Spleen (tissue), 11 donors: ENCODE data around the gene TTC28. TPM values are rescaled to one million over a fixed set of nuclear protein-coding genes. Genes with fewer than 3 reads are reported as not detected.
"Not testable (repeated sequence)": the region's sequence is repeated elsewhere in the genome, so short reads cannot be mapped to it uniquely, and the experiment has no call there.

ENCODE experiments used
- DNase-seq: peaks from one replicate; pipeline ENCODE4 v3.0.0-alpha.2; 2020
- H3K27ac ChIP-seq, 8 donors: fragments of 200-600 bp; sonication (generic) in 7 of 8; 1 replicate in 4 of 8; 2 replicates in 4 of 8; pipeline versions ENCODE4 v1.5.0 to v1.8.0; 2016 to 2021; ENCODE audit warnings: inconsistent platforms in 4 of 8, mild to moderate bottlenecking in 4 of 8, moderate library complexity in 1 of 8
- H3K27me3 ChIP-seq, 7 donors: fragments of 200-600 bp; sonication (generic) in 6 of 7; replicated peaks in 1 of 7; 1 replicate in 4 of 7; 2 replicates in 3 of 7; pipeline versions ENCODE4 v1.5.0 to v1.8.0; 2016 to 2021; ENCODE audit warnings: inconsistent platforms in 3 of 7, mild to moderate bottlenecking in 1 of 7
- H3K36me3 ChIP-seq, 6 donors: fragments of 200-600 bp; sonication (generic) in 5 of 6; 1 replicate in 4 of 6; 2 replicates in 2 of 6; pipeline versions ENCODE4 v1.5.0 to v1.8.0; 2016 to 2021; ENCODE audit warnings: inconsistent platforms in 2 of 6
- H3K4me1 ChIP-seq, 6 donors: fragments of 200-600 bp; sonication (generic) in 5 of 6; 1 replicate in 3 of 6; 2 replicates in 3 of 6; pipeline versions ENCODE4 v1.5.0 to v1.8.0; 2016 to 2021; ENCODE audit warnings: inconsistent platforms in 3 of 6
- H3K4me3 ChIP-seq, 8 donors: fragments of 200-600 bp; sonication (generic) in 7 of 8; 1 replicate in 4 of 8; 2 replicates in 4 of 8; pipeline versions ENCODE4 v1.5.0 to v1.8.0; 2016 to 2021; ENCODE audit warnings: inconsistent platforms in 4 of 8, mild to moderate bottlenecking in 4 of 8, moderate library complexity in 2 of 8
- H3K9me3 ChIP-seq, 8 donors: fragments of 200-600 bp; sonication (generic) in 7 of 8; 1 replicate in 4 of 8; 2 replicates in 4 of 8; pipeline versions ENCODE4 v1.5.0 to v1.8.0; 2016 to 2021; ENCODE audit warnings: inconsistent platforms in 4 of 8
- POLR2A ChIP-seq, 3 donors: fragments of 450-650 bp; IDR thresholded peaks; one replicate each; pipeline ENCODE4 v1.5.1; 2017; ENCODE audit warnings: antibody characterized with exemption in 3 of 3, mild to moderate bottlenecking in 1 of 3
- POLR2AphosphoS5 ChIP-seq, 3 donors: sonication (generic); formaldehyde crosslinking; IDR thresholded peaks; one replicate each; pipeline ENCODE4 v1.5.1; 2017; ENCODE audit warnings: antibody characterized with exemption in 3 of 3
- WGBS, 5 donors: extraction: QIAGEN DNeasy Blood & Tissue Kit in 3 of 5; methylation state at CpG; one replicate each; pipeline versions ENCODE4 v1.1.5 to v1.1.7; 2013 to 2018; 5-methylcytosine and 5-hydroxymethylcytosine counted together
- intact Hi-C: fragments of 100-400 bp; cut with DNase I; formaldehyde crosslinking; loops from one replicate; pipeline ENCODE4 v1.15.0; 2023; ENCODE audit warnings: low total_unique reads
- polyA plus RNA-seq, 3 donors: library from polyadenylated mRNA; stranded (reverse); fragments of 200-250 nt; gene quantifications; one replicate each; pipeline ENCODE4 v1.2.1, GENCODE V29; 2013
- total RNA-seq, 7 donors: library from RNA; depleted of rRNA in 3 of 7; stranded (reverse); fragments of >200 nt in 3 of 7; fragmentation: NEBNext Ultra II Directional in 4 of 7; extraction: Animal tissue kit (Norgen Biotek cat#: 25700) in 4 of 7; gene quantifications; one replicate each; pipeline versions ENCODE4 v1.1.0 to v1.2.1, GENCODE V29; 2016 to 2021
- TF ChIP-seq, protein P1 (sequence below), 11 experiments: fragments of 200-600 bp in 7 of 11; fragments of 450-650 bp in 4 of 11; sonication (generic) in 4 of 11; IDR thresholded peaks in 8 of 11; conservative IDR thresholded peaks in 3 of 11; 1 replicate in 7 of 11; 2 replicates in 4 of 11; pipeline versions ENCODE4 v1.4.0 to v1.8.0; 2016 to 2021; ENCODE audit warnings: antibody characterized with exemption in 11 of 11, inconsistent platforms in 4 of 11, mild to moderate bottlenecking in 1 of 11
- donor health status: healthy with polysubstance abuse.
- donor health status: DM: no; HTN: no; CAD: no; lungs with moderate emphysema.
- donor health status: DM: no; HTN: no; CAD: no.
- donor health status: Bipolar disorder and iron deficiency.
- donor health status: healthy.
- donor health status: DM: no; HTN: no; CAD: no.
- donor health status: DM: yes; HTN: yes; CAD: no.

The TTC28 gene
- total and polyA plus RNA-seq, 10 donors: 0.62 to 69.0 (median 33.5) TPM

DNA sequence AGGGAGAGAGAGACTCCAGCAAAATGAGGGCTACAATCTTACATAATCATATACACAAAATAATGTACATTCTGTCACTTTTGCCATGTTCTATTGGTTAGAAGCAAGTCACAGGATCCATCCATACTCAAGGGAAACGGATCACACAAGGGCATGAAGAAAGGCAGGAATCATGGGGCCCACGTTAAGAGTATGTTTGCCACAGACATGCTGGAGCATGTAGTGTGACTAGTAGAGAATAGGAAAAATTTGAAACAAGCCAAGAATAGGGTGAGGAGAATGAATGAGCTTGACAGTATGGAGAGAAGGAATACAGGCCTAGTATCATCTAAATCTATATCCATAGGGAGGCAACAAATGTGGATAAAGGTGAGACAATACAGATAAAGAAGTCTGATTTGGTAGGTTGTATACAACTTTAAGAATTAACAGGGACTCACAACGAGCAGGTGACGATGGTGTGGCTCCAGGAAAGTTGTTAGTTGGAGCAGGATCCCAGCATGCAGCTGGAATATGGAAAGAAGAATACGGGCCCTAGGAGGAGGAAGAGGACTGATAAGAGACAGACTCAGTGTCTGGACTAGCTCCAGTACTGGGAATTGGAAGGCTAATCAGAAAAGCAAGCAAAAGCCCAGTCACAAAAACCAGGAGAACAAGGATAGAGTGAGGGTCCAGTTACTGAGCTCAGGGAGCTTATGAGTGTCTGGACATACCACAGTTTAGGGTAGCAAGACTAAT is 458.8 kb downstream of the TTC28 start:
- intact Hi-C loops: no loop called here
- TF ChIP-seq POLR2AphosphoS5 (IDR thresholded peaks at IDR 0.05) (no peak), POLR2A (IDR thresholded peaks at IDR 0.05) (no peak)
- TF ChIP-seq, protein P1, sequence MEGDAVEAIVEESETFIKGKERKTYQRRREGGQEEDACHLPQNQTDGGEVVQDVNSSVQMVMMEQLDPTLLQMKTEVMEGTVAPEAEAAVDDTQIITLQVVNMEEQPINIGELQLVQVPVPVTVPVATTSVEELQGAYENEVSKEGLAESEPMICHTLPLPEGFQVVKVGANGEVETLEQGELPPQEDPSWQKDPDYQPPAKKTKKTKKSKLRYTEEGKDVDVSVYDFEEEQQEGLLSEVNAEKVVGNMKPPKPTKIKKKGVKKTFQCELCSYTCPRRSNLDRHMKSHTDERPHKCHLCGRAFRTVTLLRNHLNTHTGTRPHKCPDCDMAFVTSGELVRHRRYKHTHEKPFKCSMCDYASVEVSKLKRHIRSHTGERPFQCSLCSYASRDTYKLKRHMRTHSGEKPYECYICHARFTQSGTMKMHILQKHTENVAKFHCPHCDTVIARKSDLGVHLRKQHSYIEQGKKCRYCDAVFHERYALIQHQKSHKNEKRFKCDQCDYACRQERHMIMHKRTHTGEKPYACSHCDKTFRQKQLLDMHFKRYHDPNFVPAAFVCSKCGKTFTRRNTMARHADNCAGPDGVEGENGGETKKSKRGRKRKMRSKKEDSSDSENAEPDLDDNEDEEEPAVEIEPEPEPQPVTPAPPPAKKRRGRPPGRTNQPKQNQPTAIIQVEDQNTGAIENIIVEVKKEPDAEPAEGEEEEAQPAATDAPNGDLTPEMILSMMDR (IDR thresholded peaks at IDR 0.05 in 8 of 11, conservative IDR thresholded peaks at IDR 0.05 in 3 of 11): no peak
- DNase-seq: no peak
- no peaks in the 10 kb centered on the region for H3K4me1 ChIP-seq
- no peaks in the 10 kb centered on the region for H3K9me3 ChIP-seq
- no peaks in the 10 kb centered on the region for H3K36me3 ChIP-seq
- H3K27ac ChIP-seq: no peak overlapping the region
- 78 to 90% (median 87%) methylated on average over 5 of the region's 5 CpGs for WGBS, 5 donors
- H3K27me3 ChIP-seq: no peaks in the 10 kb centered on the region
- no peak overlapping the region for H3K4me3 ChIP-seq

DNA sequence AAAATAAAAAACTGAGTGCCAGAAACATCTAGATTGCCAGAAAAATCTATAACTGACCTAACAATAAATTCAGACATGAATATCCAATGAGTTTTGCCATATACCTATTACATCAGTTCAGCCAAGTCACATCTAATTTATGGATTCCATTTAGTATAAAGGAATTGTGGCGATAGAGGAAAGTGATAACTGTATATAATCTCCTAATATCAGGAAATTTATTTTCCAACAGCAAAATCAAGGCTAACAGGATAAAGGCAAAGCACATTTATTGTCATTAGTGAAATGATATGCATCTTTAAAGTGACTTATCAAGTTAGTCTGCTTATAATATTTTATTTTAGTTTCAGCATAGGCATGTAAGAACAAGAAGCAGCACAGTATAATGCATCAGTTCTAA is 462.4 kb downstream of the TTC28 start:
- intact Hi-C loops: no loop called here
- no peaks in the 10 kb centered on the region for H3K27me3 ChIP-seq
- H3K36me3 ChIP-seq: no peaks in the 10 kb centered on the region
- H3K27ac ChIP-seq: no peak overlapping the region
- no peaks in the 10 kb centered on the region for H3K4me1 ChIP-seq
- TF ChIP-seq POLR2A (IDR thresholded peaks at IDR 0.05) (no peak), POLR2AphosphoS5 (IDR thresholded peaks at IDR 0.05) (no peak)
- TF ChIP-seq, protein P1 (IDR thresholded peaks at IDR 0.05 in 8 of 11, conservative IDR thresholded peaks at IDR 0.05 in 3 of 11): no peak
- peaks cover 0 to 8% (median 0%) of the 10 kb centered on the region in 8 donors for H3K9me3 ChIP-seq
- no peak overlapping the region for H3K4me3 ChIP-seq
- 81 to 93% (median 91%) methylated on average over 1 of the region's 1 CpG for WGBS, 5 donors
- no peak for DNase-seq

DNA sequence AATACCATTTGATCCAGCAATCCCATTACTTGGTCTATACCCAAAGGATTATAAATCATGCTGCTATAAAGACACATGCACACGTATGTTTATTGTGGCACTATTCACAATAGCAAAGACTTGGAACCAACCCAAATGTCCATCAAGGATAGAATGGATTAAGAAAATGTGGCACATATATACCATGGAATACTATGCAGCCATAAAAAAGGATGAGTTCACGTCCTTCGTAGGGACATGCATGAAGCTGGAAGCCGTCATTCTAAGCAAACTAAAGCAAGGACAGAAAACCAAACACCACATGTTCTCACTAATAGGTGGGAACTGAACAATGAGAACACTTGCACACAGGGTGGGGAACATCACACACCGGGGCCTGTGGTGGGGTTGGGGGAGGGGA is 464.9 kb downstream of the TTC28 start:
- H3K4me1 ChIP-seq, intact Hi-C loops, H3K27ac ChIP-seq, H3K36me3 ChIP-seq, H3K4me3 ChIP-seq, DNase-seq, H3K27me3 ChIP-seq: not testable (repeated sequence)
- H3K9me3 ChIP-seq: peaks cover 0 to 17% (median 4%) of the 10 kb centered on the region in 8 donors
- 86 to 97% (median 93%) methylated on average over 5 of the region's 5 CpGs for WGBS, 5 donors

DNA sequence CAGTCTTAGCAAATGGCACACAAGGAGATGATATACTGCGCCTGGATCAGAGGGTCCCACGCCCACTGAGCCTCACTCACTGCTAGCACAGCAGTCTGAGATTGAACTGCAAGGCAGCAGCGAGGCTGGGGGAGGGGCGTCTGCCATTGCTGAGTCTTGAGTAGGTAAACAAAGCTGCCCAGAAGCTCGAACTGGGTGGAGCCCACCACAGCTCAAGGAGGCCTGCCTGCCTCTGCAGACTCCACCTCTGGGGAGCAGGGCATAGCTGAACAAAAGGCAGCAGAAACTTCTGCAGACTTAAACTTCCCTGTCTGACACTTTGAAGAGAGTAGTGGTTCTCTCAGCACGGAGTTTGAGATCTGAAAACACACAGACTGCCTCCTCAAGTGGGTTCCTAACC is 470.2 kb downstream of the TTC28 start:
- intact Hi-C loops, H3K27me3 ChIP-seq, H3K4me3 ChIP-seq, DNase-seq, H3K4me1 ChIP-seq, H3K36me3 ChIP-seq, H3K27ac ChIP-seq: not testable (repeated sequence)
- WGBS, 5 donors: 74 to 89% (median 79%) methylated on average over 5 to 6 of the region's 6 CpGs
- H3K9me3 ChIP-seq: peaks cover 0 to 12% (median 4%) of the 10 kb centered on the region in 8 donors

DNA sequence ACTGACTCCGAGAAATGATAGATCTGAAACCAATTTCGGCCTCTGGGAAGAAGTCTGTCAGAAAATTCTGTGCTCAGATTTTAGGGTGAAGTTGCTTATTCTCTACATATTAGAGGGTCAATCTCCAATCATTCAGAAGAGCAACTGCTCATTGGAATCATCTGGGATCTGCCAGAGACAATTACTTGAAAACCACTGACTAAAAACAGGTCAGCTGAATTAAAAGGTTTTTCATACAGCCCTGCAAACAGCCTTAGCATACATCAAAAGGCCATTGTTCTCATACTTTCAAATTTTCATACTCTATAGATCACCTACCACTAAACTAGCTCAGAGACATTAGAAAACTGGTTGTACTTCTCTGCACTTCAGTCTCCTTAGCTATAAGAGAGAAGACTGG is 470.9 kb downstream of the TTC28 start:
- TF ChIP-seq POLR2AphosphoS5 (IDR thresholded peaks at IDR 0.05): no peak
- TF ChIP-seq POLR2A (IDR thresholded peaks at IDR 0.05): no peak
- TF ChIP-seq, protein P1 (IDR thresholded peaks at IDR 0.05 in 8 of 11, conservative IDR thresholded peaks at IDR 0.05 in 3 of 11): no peak
- no peaks in the 10 kb centered on the region for H3K27me3 ChIP-seq
- H3K4me3 ChIP-seq: no peak overlapping the region
- peaks cover 0 to 6% (median 0%) of the 10 kb centered on the region in 6 donors for H3K4me1 ChIP-seq
- DNase-seq: no peak
- intact Hi-C loops: no loop called here
- H3K27ac ChIP-seq: no peak overlapping the region
- H3K9me3 ChIP-seq: peaks cover 0 to 11% (median 2%) of the 10 kb centered on the region in 8 donors
- no peaks in the 10 kb centered on the region for H3K36me3 ChIP-seq
- WGBS, 5 donors: 91 to 98% (median 97%) methylated on average over 2 of the region's 2 CpGs
